HuH-7 (cell line): ENCODE measurements around the gene ABCB10.
"Not testable (repeated sequence)": the region's sequence is repeated elsewhere in the genome, so short reads cannot be mapped to it uniquely, and the experiment has no call there.

Source experiments
- DNase-seq: peaks from one replicate; pipeline ENCODE4 v3.0.0; 2011; ENCODE audit warnings: low spot score

The ABCB10 gene

GRCh38 chr1:229570891-229571516 lies 12.5 kb upstream of the ABCB10 start:
- DNase-seq, result no peak

- no peak for DNase-seq
Measured at GRCh38 chr1:229570305-229570704, 11.8 kb upstream of the ABCB10 start.

- no peak for DNase-seq
Measured at GRCh38 chr1:229567109-229567868, 8.8 kb upstream of the ABCB10 start.

GRCh38 chr1:229563701-229564100 lies 5.2 kb upstream of the ABCB10 start:
- no peak for DNase-seq

GRCh38 chr1:229563241-229563640 lies 4.7 kb upstream of the ABCB10 start:
- DNase-seq, result no peak

- no peak for DNase-seq
Measured at GRCh38 chr1:229562686-229563085, 4.2 kb upstream of the ABCB10 start.

- no peak for DNase-seq
Measured at GRCh38 chr1:229561141-229561540, 2.6 kb upstream of the ABCB10 start.

- DNase-seq, result not testable (repeated sequence)
Measured at GRCh38 chr1:229560124-229560523, 1.6 kb upstream of the ABCB10 start.

GRCh38 chr1:229559336-229559801 lies 862 bp upstream of the ABCB10 start:
- DNase-seq, result not testable (repeated sequence)

GRCh38 chr1:229557913-229558414 lies 543 bp downstream of the ABCB10 start:
- peak; percentile 67 for DNase-seq

GRCh38 chr1:229557200-229557850 lies 1.2 kb downstream of the ABCB10 start:
- DNase-seq, result no peak

GRCh38 chr1:229554886-229555621 lies 3.5 kb downstream of the ABCB10 start:
- DNase-seq, result no peak

- DNase-seq, result no peak
Measured at GRCh38 chr1:229553621-229554130, 4.8 kb downstream of the ABCB10 start.

- no peak for DNase-seq
Measured at GRCh38 chr1:229552732-229553131, 5.8 kb downstream of the ABCB10 start.

GRCh38 chr1:229550812-229551567 lies 7.5 kb downstream of the ABCB10 start:
- no peak for DNase-seq

- no peak for DNase-seq
Measured at GRCh38 chr1:229547542-229547941, 11.0 kb downstream of the ABCB10 start.

GRCh38 chr1:229544587-229544986 lies 13.9 kb downstream of the ABCB10 start:
- DNase-seq, result no peak

GRCh38 chr1:229539863-229540506 lies 18.5 kb downstream of the ABCB10 start:
- no peak for DNase-seq

GRCh38 chr1:229538945-229539344 lies 19.6 kb downstream of the ABCB10 start:
- no peak for DNase-seq

- no peak for DNase-seq
Measured at GRCh38 chr1:229537894-229538293, 20.6 kb downstream of the ABCB10 start.

- no peak for DNase-seq
Measured at GRCh38 chr1:229536982-229537381, 21.5 kb downstream of the ABCB10 start.
